HG02610 (cell line): ENCODE results near the gene IRX5.

ENCODE experiments used
- ATAC-seq: cut with Tn5 transposase; IDR thresholded peaks from one replicate; pipeline ENCODE4 v1.9.1; 2021; ENCODE audit warnings: mild to moderate bottlenecking, moderate library complexity; ENCODE audit not compliant: unreplicated experiment

IRX5 gene

DNA sequence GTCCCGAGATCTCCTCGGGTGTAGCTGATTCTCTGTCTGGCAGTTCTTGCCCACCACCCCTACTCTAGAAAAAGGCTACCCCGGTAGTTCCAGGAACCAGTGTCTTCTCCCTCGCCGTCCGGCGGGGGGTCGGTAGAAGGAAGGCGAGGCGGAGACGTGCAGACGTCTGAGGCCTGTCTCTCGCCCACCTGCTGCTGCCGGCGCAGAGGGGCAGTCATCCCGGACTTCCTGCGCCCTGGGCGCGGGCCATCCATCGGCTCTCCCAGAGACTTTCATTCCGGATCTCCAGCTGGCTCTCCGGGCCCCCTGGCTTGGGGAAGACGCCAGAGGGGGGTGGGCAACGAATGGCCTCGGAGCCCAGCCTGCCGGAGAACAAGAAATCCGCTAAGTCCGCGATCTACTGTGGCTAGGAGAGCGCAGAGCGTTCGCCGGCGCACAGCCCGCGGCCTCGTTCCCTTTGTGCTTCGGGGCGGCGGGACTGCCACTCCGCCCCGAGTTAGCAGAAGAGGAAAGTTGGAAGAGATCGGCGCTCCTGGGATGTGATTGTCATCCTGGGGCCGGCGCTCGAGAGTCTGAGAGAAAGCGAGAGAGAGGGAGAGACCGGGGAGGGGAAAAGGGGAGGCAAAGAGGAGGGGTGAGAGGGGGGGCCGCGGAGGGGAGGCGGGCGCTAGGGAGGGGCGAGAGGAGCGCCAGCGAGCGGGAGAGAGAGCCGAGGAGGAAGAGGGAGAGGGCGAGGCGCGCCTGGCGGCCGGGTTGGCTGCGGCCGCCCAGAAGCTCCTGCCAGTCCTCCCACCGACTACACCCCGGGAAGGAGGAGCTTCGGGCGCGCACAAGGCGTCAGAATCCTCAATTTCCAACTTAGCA lies at the start of gene IRX5:
TSS of gene IRX5 (plus strand) at position 861 of the 864 bp plus-strand sequence. CDS start 334 bp downstream, outside the sequence.
- no peak for ATAC-seq

DNA sequence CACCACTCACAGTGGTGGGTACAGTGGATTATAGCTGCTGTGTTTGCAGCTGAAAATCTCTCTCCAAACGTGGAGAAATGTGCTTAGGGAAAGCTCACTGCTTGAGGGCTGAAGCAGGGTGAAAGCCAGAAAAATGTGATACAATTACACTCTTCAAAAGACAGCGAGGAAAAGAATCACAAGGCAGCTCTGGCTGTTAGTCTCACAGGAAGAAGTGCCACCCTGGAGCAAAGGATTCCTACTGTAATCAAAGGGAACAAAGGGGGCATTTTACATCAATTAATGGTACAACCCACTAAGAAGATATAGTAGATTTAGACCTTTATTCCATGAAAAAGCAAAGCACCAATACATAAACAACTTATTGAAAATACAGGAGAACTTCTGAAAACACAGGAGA lies 48.1 kb upstream of the IRX5 start:
- ATAC-seq, result no peak

DNA sequence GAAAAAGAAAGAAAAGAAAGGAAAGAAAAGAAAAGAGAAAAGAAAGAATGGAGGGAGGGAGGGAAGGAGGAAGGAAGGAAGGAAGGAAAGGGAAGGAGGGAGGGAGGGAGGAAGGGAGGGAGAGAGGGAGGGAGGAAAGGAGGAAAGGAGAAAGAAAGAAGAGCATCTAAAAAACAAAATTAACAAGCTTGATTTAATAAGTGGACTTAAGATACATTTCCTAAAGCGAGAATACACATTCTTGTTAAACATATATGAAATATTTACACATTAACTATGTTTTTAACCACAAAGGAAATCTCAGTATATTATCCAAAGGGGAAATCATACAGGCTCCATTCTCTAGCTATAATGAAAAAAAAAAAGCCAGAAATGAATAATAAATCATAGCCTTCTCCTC lies 47.3 kb upstream of the IRX5 start:
- no peak for ATAC-seq

DNA sequence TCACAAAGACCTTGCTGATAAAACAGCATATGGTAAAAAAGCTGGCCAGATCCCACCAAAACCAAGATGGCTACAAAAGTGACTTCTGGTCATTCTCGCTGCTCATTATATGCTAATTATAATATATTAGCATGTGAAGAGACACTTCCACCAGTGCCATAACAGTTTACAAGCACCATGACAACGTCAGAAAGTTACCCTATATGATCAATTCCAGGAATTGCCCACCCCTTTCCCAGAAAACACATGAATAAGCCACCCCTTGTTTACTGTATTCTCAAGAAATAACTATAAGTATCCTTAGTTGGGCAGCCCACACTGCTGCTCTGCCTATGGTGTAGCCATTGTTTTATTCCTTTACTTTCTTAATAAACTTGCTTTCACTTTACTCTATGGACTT lies 44.6 kb upstream of the IRX5 start:
- ATAC-seq, result no peak

DNA sequence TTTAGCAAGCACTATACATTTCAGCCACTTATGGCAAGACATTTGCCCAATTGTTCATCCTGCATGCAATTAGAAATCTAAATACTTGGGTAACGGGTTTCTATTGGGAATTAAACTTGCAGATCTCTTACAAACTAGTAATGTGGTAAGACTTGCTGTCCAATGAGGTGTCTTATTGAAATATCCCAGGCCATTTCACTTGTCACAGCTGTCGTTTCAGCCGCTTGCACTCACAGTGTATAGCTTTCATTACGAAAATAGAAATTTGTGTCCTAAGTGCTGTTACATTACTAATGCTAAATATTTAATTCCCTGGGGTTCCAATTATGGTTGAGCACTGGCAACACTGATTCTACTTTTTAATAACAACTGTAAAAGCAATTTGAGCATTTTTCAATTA lies 40.3 kb upstream of the IRX5 start:
- no peak for ATAC-seq

DNA sequence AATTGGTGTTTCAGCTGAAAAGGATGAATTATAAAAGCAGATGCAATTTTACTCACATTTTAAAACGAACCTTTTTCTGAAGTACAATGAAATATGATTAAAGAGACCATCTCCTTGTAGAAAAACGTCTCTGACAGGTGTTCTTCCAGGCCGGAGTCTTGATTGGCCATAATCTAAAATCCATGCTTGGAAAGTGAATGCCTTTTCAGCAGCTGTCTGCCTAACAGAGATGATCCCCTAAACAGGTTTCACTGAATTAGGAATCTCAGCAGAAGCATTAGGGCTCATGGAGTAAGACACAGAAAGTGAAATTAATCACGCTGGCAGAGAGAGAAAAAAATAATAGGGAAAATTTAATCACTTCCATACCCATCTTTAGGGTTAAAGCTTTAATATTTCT lies 39.3 kb upstream of the IRX5 start:
- ATAC-seq, result no peak

DNA sequence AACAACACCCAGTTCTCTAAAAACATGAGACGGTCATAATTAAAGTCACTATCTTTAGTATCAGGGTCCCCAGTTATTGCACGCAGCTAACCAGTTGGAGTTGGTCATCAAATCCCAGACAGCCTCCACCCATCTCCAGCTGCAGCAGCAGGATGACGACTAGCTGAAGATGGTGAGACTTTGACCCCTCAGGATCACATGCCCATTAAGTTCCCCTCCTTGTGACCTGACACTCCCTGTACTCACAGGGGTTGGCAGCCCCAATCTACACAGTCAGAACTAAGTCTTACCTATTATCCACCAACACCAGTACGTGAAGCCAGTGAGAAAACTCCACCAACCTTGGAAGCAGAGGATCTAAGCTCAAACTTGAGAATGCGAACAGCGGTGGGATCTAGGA lies 37.7 kb upstream of the IRX5 start:
- no peak for ATAC-seq

DNA sequence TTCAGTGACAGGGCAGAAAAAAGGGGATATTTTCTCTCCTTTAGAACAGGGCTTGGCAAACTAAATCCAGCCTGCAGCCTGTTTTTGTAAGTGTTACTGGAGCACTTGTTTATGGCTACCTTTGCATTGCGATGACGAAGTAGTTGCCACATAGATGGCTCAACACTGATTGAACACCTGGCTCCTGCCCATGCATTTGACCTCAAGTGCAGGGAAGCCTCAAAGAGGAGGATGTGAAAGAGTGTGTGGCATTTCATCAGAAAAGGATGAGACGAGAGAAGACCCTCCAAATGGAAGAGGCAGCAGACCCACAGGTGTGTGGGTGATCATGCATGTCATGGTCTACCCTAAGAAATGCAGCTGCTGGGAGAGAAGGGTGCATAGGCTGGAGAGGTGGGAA lies 32.7 kb upstream of the IRX5 start:
- ATAC-seq, result no peak

DNA sequence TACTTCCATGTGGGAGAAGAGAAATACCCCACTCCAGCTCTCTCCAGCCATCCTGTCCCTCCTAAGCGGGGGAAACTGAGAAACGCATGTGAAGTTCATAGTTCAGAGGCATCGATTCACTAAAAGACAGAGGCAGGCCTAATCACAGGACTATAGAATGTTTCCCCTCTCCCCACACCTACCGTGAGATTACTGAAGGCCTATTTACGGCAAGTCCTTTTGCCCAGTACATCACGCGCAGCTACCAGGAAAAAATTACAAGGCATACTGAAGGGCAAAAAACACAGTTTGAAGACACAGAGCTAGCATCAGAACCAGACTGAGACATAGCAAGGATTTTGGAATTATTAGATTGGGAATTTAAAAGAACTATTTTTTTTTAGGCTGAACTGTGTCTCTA lies 29.1 kb upstream of the IRX5 start:
- ATAC-seq, result no peak

DNA sequence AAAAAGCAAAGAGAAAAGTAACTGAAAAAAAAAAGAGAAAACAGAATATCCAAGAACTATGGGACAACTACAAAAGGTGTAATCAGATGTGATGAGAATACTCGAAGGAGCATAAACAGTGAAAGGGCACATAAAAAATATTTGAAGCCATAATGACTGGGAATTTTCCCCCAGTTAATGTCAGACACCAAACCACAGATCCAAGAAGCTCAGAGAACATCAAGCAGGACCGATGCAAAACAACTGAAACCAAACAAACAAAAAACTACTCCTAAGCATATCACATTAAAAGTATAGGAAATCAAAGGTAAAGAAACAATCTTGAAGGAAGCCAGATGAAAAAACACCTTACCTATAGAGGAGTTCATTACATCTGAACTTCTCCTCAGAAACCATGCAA lies 27.6 kb upstream of the IRX5 start:
- ATAC-seq, result no peak

DNA sequence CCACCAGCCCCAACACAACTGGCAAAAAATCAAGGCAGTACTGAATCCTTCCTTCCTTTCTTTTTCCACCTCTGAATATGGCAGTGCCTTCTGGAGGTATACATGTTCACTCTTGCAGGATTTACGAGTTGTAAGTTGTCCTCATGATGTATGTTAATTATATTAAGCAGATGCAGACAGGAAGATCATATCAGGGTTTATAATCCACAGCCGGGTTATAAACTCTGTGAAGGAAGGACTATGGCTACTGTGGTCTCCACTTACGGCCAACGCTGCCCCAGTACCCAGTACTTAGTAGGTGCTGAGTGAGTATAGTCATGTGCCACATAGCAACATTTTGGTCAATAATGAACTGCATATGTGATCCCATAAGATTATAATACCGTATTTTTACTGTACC lies 19.6 kb upstream of the IRX5 start:
- ATAC-seq, result no peak

DNA sequence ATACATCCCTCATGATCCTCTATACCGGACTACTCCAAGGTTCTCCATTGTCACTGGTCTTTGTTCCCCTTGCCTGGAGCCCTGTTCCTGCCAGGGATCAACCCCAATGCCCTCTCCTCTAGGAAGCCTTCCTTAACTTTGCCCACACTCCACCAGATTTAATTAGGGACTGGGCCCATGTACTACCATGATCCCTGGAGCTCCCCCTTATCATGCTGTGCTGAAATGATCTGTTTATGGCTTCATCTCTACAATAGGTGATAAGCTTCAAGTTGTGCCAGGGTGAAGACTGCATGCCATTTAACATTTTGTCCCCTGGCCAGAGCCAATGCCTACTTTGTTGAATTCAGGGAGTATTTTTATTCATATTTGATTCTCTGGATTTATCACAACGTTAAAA lies 17.9 kb upstream of the IRX5 start:
- no peak for ATAC-seq

DNA sequence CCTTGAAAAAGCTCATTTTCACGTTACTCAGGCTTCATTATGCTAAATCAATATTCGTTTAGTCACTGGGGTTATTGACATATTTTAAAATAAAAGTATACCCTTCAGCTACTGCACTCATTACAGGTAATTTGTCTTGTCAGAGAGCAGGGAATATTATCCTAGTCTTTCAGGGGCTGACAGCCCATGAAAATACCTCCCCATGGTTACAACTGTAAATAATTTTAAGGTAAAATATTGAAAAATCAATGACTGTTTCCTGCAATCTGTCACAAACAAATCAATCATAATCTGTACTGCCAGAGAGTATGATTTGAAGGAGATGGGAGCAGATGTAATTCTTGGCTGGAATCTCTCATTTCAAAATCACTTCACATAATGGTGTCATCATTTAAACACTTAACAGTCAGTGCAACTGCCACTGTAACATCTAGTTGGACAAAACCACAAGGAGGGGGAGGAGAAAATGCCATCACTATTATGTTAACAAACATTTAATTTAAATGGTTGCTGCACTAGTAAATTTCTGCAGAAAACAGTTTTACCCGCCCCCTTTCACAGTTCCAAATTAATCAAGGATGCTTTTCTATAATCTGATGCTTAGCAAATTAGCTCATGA lies 9.3 kb upstream of the IRX5 start:
- ATAC-seq, result no peak

DNA sequence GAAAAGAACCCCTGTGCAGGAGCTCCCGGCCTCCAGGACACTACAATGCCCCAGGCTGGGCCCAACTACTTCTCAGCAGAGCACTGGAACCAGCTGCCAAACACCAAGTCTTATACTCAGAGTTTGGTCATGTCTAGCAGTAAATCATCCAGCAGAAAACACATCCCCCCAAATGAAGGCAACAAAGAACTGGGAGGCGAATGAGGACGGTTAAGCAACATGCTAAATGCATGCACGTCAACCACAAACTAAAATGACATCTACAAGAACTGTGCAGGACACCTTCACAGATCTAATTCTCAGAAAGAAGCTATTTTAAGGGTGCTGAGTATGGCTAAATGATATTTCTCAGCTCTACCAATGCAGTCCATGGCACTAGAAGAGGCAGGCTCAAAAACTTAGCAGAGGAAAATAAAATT lies 7.6 kb upstream of the IRX5 start:
- ATAC-seq, result no peak

DNA sequence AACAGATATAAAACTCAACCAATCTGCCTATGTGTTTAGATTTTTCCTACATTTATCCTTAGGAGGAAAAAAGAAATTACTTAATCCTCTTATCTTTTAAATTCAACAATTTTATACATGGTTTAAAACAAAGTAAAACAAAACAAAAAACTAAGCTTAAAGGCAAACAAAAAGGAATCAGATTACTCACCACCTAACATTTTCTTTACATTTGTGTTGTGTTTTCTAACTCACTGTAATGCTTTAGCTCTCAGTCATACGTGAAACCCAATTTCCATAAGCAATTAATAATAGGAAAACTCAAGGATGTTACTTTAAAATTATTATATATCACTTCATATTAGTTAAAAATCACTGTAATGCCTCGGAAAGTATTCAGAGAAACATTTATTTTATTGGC lies 6.7 kb upstream of the IRX5 start:
- no peak for ATAC-seq

DNA sequence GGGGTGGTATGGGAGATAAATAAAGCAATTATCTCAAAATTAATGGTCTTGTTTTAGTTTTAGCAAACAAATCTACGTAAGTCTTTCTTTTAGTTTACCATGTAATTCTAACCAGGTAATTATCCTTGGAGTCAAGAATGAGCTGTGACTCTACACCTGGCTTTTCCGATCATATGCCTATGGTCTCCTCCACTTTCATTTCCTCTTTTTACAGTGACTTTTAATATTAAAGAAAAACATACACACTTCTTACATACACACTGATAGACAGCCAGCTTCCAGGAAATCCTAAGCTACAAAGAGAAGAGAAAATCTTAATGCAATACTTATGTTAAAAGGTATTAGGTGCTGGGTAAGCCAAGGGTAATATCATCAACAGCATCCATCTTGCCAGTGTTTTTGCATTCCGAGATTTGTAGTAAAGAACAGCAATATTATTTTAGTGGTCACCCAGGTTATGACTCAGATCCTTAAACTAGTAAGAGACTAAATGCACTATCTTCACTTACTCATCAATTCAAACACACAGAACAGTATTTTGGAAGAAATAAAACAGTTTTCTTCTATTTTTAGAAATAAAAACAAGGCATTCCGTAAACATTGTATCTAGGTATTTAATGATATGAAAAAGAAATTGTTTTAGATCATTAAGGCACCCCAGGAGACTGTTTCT lies 4.4 kb upstream of the IRX5 start:
- no peak for ATAC-seq

DNA sequence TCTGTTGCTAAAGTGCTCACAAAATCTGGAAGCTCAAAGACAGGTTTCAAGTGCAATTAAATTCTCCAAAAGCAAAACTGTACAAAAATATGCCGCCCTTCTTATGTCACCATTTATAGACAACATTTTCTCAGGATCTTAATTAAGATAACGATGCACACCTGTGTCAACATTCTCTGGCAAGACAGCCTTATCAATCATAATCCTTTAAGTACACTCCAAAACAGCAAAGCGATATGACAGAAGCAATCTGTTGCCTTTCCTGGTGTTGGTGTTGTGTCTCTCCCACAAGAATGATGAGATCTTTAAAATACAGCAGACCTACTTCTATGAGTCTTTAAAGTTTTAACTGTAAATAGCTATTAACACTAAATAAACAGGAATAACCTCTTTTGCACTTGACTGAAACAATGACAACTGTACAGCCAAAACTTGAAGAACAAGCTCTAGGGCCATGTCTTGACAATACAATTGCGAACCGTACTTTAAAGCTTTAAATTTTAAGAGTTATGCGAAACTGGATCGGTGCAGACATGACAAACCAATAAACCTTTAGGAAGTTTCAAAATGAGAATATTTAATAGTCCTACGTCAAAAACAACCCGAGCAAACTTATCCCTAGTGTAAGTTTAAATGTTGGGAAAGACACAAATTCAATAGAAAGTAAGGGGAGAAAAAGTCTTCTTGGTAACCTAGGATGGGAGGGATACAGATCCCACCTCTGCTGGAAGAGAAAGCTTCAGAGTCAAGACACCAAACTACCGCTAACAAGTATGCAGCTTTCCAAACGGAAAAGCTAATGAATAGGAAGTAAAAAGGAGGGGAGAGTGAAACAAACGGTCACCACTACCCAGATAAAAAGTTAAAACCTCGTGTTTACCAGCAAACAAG lies 3.3 kb upstream of the IRX5 start:
- ATAC-seq, result no peak

DNA sequence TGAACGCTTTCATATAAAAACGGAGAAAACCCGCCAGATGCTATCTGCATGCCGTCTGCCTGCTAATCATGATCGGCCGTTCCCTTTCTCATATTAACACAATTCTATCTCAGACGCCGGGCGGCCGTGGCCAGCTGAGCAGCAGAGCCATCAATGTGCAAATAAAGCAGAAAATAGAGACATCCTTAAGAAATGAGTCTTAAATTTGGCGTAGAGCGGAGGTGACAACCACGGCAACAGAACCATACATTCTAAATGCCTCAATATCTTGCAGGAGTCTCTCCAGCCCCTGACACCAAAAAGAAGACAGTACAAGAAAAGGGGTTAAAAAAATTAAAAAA lies 2.7 kb upstream of the IRX5 start:
- ATAC-seq, result no peak

DNA sequence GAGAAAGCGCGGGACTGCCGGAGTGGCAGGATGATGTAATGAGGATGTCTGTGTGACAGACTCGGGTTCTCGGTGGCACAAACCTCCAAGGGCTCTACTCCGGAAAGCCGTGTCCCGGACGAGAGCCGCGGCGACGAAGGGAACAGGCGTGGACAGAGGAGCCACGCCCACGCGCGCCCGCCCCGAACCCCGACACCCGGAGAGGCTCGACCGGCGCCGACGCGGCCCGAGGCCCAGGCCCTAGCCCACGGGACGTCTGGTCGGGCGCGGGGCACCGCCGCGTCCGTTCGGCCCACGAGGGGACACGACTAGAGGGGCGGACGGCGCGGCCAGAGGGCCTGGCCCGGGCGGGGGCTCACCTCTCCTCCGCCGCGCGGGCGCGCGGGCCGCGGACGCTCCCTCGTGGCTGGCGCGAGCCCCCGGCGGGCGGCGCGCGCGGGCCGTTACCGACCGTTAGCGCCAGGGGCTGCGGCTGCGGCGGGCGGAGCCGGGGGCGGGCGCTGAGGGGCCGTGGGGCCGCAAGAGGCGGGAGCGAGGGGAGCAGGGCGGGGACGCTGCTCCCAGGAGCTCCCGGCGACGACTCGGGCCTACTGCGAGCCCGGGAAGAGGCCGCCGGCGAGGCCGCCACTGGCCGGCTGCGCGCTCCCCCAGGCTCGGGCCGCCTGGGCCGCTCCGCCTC lies 2.1 kb upstream of the IRX5 start:
- ATAC-seq, result peak; percentile 36
